SK-N-MC (cell line): ENCODE measurements around the gene MMP2.

Source experiments
- EZH2 ChIP-seq: fragments of 200-600 bp; sonication (generic); IDR thresholded peaks from one replicate; pipeline ENCODE4 v1.6.1; 2017; ENCODE audit warnings: antibody characterized with exemption
- FOXP2 ChIP-seq: optimal IDR thresholded peaks from 2 replicates; pipeline ENCODE3; 2011; ENCODE audit warnings: mild to moderate bottlenecking, moderate library complexity; ENCODE audit not compliant: insufficient read depth; ENCODE audit errors: extremely low read length, control extremely low read depth
- POLR2AphosphoS5 ChIP-seq: IDR thresholded peaks from 2 replicates; pipeline ENCODE4 v1.6.1; 2012; ENCODE audit warnings: mild to moderate bottlenecking, low read depth, low read length, borderline replicate concordance

DNA sequence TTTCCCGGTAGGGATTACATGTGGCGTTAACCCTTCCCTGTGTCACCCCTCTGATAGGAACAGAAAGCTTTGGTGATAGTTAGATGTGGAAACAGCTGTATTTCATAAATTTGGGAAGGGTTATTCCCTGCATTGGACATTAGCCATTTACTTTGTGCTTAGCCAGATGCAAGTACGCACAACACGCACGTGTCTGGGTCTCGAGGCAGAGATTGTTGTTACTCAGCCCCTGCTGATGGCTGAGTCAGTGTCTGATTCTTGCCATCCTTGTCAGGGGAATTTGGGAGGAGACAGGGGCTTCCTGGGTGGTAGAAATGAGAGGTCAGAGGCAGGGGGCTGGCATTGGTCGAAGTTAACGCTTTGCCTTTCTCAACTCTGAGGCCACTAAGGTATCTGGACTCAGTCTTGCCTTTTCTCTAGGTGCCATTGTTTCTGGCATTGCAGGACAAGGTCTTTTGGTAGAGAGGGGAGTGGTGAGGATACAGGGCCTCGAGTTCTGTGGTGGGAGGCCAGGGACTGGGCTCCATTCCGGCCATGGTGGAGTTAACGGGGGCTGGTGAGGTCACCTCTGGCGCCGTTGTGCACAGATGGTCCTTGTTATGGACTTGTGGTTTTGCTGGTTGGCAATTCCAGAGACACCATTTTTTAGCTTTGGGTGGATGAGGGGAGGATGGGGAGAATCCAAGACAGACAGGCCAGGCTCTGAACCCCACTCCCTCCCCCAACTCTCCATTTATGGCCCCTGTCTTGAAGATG is 8.2 kb downstream of the MMP2 start:
- TF ChIP-seq EZH2: no peak
- TF ChIP-seq POLR2AphosphoS5: no peak
- TF ChIP-seq FOXP2: no peak
